OCI-LY3 (cell line): ENCODE data around the gene MAP3K5.
"Not testable (repeated sequence)": the region's sequence is repeated elsewhere in the genome, so short reads cannot be mapped to it uniquely, and the experiment has no call there.

Experiments
- H2AFZ ChIP-seq: fragments of 200-600, 300-600 bp; shearing (Covaris generic); 2 replicates; pipeline ENCODE4 v1.6.0; 2014; ENCODE audit warnings: antibody characterized with exemption, low read depth, low read length
- H3K27ac ChIP-seq: fragments of 200-600, 300-600 bp; sonication (generic); 2 replicates; pipeline ENCODE4 v1.5.1; 2014; ENCODE audit warnings: mild to moderate bottlenecking, low read length, moderate library complexity, mixed read lengths
- H3K27me3 ChIP-seq: fragments of 200-600, 300-600 bp; sonication (generic); 2 replicates; pipeline ENCODE4 v1.6.1; 2014; ENCODE audit warnings: low read depth, low read length, mixed read lengths
- H3K36me3 ChIP-seq: fragments of 200-600, 300-600 bp; sonication (generic); replicated peaks from 2 replicates; pipeline ENCODE3; 2014; ENCODE audit warnings: low read depth, low read length, mixed read lengths
- H3K4me1 ChIP-seq: fragments of 300-600, 200-600 bp; sonication (generic); 2 replicates; pipeline ENCODE4 v1.6.1; 2014; ENCODE audit warnings: low read length, mixed read lengths
- H3K4me2 ChIP-seq: fragments of 200-600, 300-600 bp; sonication (generic); 2 replicates; pipeline ENCODE4 v1.6.1; 2014; ENCODE audit warnings: low read length, mixed read lengths
- H3K4me3 ChIP-seq: fragments of 300-600, 200-600 bp; sonication (generic); 2 replicates; pipeline ENCODE4 v1.5.1; 2014; ENCODE audit warnings: antibody characterized with exemption, mild to moderate bottlenecking, low read length, moderate library complexity
- H3K79me2 ChIP-seq: fragments of 300-600, 200-600 bp; shearing (Covaris generic); 2 replicates; pipeline ENCODE4 v1.6.1; 2014; ENCODE audit warnings: mild to moderate bottlenecking, low read length, mixed read lengths
- H3K9ac ChIP-seq: fragments of 300-600, 200-600 bp; shearing (Covaris generic); 2 replicates; pipeline ENCODE4 v1.6.0; 2014; ENCODE audit warnings: mild to moderate bottlenecking, low read length, moderate library complexity
- H3K9me3 ChIP-seq: fragments of 200-600, 300-600 bp; shearing (Covaris generic); 2 replicates; pipeline ENCODE4 v1.6.1; 2014; ENCODE audit warnings: low read length, mixed read lengths; ENCODE audit not compliant: insufficient read depth
- H4K20me1 ChIP-seq: fragments of 200-600, 300-600 bp; sonication (generic); 2 replicates; pipeline ENCODE4 v1.6.1; 2016; ENCODE audit warnings: low read length, mixed read lengths; ENCODE audit not compliant: insufficient read depth
- CTCF ChIP-seq: fragments of 200-600, 300-600 bp; sonication (generic); IDR thresholded peaks from 2 replicates; pipeline ENCODE4 v1.5.1; 2014; ENCODE audit warnings: antibody characterized with exemption, low read length, low read depth
- EZH2phosphoT487 ChIP-seq: fragments of 200-600 bp; shearing (Covaris generic); IDR thresholded peaks from 2 replicates; pipeline ENCODE4 v1.6.1; 2018; ENCODE audit warnings: antibody characterized with exemption, mixed run types, low read depth

The MAP3K5 gene

DNA sequence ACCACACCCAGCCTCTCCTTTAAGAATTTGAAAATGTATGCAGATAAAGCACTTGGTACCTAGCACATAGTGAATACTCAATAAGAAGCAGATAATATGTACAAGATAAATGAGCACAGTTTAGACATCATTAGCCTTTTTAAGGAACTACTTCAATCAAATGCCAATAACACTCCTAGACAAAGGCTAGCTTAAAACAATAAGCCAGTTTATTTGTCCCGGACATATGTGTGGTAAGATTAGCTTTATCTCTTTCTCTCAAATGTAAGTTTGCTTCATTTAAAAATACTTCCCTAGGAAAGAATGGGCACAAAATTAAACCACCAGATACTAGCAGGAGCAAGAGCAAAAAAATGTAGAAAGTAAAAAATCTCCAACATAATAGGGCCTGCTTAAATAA lies 73.8 kb downstream of the MAP3K5 start:
- Histone ChIP-seq H3K79me2 (no peaks in the 10 kb centered on the region), H3K36me3 (no peaks in the 10 kb centered on the region), H4K20me1 (no peaks in the 10 kb centered on the region), H3K9me3 (no peaks in the 10 kb centered on the region), H3K4me1 (peaks cover 27% of the 10 kb centered on the region), H3K9ac (no peak overlapping the region), H3K27ac (no peak overlapping the region), H3K27me3 (no peaks in the 10 kb centered on the region), H2AFZ (no peak overlapping the region), H3K4me2 (no peak overlapping the region), H3K4me3 (no peak overlapping the region)
- TF ChIP-seq EZH2phosphoT487 (no peak), CTCF (no peak)

- Histone ChIP-seq H3K4me3 (no peak overlapping the region), H3K79me2 (no peaks in the 10 kb centered on the region), H3K27ac (no peak overlapping the region), H2AFZ (no peak overlapping the region), H3K9me3 (no peaks in the 10 kb centered on the region), H3K36me3 (no peaks in the 10 kb centered on the region), H3K4me1 (peaks cover 26% of the 10 kb centered on the region), H4K20me1 (no peaks in the 10 kb centered on the region), H3K9ac (no peak overlapping the region), H3K4me2 (no peak overlapping the region), H3K27me3 (no peaks in the 10 kb centered on the region)
- no peak for TF ChIP-seq CTCF
- no peak for TF ChIP-seq EZH2phosphoT487
These were observed 74.6 kb downstream of the MAP3K5 start for GRCh38 chr6:136717716-136717990.

DNA sequence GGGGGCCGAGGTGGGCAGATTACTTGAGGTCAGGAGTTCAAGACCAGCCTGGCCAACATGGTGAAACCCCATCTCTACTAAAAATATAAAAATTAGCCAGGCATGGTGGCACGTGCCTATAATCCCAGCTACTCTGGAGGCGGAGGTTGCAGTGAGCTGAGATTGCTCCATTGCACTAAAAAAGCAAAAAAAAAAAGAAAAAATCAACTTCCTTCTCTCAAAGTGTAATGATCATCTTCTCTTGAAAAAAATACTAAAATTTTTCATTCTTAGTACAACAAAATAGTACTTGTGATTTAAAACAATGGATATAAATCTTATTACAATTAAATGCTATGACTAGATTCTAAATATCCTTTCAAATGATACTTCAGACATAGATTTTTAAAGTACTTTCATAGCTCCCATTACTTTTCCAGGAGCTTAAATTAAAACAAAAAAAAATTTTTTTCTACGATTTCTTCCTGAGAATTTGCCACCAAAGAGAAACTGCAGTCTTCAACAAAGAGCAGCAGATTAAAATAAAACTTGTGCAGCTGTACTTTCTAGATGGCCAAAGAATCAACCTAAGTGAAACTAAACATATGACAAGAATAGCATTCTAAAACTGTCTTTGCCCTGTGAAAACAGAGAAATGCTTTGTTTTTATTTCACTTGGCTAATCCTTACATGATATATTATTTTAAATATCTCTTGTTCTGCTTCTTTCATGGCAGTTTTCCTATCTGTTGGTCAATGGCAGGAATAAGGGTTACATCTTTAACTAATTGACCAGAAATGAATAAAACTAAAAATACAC lies 75.2 kb downstream of the MAP3K5 start:
- Histone ChIP-seq H3K9ac (no peak overlapping the region), H3K79me2 (no peaks in the 10 kb centered on the region), H2AFZ (no peak overlapping the region), H3K4me3 (no peak overlapping the region), H3K9me3 (no peaks in the 10 kb centered on the region), H3K36me3 (no peaks in the 10 kb centered on the region), H3K4me1 (peaks cover 26% of the 10 kb centered on the region), H4K20me1 (no peaks in the 10 kb centered on the region), H3K27ac (no peak overlapping the region), H3K27me3 (no peaks in the 10 kb centered on the region), H3K4me2 (no peak overlapping the region)
- no peak for TF ChIP-seq EZH2phosphoT487
- no peak for TF ChIP-seq CTCF

DNA sequence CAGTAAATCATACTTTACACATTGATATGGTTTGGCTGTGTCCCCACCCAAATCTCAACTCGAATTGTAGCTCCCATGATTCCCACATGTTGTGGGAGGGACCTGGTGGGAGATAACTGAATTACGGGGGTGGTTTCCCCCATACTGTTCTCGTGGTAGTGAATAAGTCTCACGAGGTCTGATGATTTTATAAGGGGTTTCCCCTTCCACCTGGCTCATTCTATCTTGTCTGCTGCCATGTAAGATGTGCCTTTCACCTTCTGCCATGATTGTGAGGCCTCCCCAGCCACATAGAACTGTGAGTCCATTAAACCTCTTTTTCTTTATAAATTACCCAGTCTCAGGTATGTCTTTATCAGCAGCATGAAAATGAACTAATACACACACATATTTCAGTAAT lies 79.6 kb downstream of the MAP3K5 start:
- not testable (repeated sequence) for H3K27me3 ChIP-seq, H2AFZ ChIP-seq, H3K9me3 ChIP-seq, H3K4me3 ChIP-seq, H3K27ac ChIP-seq, H4K20me1 ChIP-seq, H3K9ac ChIP-seq, H3K4me1 ChIP-seq, H3K4me2 ChIP-seq, H3K36me3 ChIP-seq, H3K79me2 ChIP-seq
